ENCODE results near the gene AP4E1.

DNA sequence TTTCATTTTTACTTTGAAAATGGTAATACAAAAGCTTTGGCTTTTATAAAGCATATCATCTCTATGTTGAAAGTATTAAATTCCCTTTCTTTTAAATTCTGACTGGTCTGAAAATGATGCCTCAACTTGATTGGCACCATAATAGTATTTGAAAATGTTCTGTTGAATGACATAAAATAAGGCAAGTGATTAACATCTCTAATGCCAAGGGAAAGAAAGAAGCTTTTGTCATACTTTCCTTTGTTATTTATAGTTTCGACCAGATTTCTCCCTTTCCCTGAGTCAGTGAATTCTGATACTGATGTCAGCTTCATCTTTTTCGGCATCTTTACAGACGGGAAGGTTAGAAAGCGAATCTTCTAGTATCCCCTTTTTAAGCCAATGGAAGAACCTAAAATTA lies 3.4 kb upstream of the AP4E1 start:
- TF ChIP-seq NR2C2 (CRISPR knock-in tag; IDR thresholded peaks at IDR 0.05) (no peak), HMGA2 (CRISPR knock-in tag; IDR thresholded peaks at IDR 0.05) (no peak)
- TF ChIP-seq, protein P1, sequence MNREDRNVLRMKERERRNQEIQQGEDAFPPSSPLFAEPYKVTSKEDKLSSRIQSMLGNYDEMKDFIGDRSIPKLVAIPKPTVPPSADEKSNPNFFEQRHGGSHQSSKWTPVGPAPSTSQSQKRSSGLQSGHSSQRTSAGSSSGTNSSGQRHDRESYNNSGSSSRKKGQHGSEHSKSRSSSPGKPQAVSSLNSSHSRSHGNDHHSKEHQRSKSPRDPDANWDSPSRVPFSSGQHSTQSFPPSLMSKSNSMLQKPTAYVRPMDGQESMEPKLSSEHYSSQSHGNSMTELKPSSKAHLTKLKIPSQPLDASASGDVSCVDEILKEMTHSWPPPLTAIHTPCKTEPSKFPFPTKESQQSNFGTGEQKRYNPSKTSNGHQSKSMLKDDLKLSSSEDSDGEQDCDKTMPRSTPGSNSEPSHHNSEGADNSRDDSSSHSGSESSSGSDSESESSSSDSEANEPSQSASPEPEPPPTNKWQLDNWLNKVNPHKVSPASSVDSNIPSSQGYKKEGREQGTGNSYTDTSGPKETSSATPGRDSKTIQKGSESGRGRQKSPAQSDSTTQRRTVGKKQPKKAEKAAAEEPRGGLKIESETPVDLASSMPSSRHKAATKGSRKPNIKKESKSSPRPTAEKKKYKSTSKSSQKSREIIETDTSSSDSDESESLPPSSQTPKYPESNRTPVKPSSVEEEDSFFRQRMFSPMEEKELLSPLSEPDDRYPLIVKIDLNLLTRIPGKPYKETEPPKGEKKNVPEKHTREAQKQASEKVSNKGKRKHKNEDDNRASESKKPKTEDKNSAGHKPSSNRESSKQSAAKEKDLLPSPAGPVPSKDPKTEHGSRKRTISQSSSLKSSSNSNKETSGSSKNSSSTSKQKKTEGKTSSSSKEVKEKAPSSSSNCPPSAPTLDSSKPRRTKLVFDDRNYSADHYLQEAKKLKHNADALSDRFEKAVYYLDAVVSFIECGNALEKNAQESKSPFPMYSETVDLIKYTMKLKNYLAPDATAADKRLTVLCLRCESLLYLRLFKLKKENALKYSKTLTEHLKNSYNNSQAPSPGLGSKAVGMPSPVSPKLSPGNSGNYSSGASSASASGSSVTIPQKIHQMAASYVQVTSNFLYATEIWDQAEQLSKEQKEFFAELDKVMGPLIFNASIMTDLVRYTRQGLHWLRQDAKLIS (CRISPR knock-in tag; IDR thresholded peaks at IDR 0.05; ENCODE audit: borderline replicate concordance) = no peak
- TF ChIP-seq, protein P2, sequence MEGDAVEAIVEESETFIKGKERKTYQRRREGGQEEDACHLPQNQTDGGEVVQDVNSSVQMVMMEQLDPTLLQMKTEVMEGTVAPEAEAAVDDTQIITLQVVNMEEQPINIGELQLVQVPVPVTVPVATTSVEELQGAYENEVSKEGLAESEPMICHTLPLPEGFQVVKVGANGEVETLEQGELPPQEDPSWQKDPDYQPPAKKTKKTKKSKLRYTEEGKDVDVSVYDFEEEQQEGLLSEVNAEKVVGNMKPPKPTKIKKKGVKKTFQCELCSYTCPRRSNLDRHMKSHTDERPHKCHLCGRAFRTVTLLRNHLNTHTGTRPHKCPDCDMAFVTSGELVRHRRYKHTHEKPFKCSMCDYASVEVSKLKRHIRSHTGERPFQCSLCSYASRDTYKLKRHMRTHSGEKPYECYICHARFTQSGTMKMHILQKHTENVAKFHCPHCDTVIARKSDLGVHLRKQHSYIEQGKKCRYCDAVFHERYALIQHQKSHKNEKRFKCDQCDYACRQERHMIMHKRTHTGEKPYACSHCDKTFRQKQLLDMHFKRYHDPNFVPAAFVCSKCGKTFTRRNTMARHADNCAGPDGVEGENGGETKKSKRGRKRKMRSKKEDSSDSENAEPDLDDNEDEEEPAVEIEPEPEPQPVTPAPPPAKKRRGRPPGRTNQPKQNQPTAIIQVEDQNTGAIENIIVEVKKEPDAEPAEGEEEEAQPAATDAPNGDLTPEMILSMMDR (IDR thresholded peaks at IDR 0.05) = no peak
- TF ChIP-seq, protein P3, sequence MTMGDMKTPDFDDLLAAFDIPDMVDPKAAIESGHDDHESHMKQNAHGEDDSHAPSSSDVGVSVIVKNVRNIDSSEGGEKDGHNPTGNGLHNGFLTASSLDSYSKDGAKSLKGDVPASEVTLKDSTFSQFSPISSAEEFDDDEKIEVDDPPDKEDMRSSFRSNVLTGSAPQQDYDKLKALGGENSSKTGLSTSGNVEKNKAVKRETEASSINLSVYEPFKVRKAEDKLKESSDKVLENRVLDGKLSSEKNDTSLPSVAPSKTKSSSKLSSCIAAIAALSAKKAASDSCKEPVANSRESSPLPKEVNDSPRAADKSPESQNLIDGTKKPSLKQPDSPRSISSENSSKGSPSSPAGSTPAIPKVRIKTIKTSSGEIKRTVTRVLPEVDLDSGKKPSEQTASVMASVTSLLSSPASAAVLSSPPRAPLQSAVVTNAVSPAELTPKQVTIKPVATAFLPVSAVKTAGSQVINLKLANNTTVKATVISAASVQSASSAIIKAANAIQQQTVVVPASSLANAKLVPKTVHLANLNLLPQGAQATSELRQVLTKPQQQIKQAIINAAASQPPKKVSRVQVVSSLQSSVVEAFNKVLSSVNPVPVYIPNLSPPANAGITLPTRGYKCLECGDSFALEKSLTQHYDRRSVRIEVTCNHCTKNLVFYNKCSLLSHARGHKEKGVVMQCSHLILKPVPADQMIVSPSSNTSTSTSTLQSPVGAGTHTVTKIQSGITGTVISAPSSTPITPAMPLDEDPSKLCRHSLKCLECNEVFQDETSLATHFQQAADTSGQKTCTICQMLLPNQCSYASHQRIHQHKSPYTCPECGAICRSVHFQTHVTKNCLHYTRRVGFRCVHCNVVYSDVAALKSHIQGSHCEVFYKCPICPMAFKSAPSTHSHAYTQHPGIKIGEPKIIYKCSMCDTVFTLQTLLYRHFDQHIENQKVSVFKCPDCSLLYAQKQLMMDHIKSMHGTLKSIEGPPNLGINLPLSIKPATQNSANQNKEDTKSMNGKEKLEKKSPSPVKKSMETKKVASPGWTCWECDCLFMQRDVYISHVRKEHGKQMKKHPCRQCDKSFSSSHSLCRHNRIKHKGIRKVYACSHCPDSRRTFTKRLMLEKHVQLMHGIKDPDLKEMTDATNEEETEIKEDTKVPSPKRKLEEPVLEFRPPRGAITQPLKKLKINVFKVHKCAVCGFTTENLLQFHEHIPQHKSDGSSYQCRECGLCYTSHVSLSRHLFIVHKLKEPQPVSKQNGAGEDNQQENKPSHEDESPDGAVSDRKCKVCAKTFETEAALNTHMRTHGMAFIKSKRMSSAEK (CRISPR knock-in tag; IDR thresholded peaks at IDR 0.05; ENCODE audit: borderline replicate concordance) = no peak
